Measurements from ENCODE around the gene CATSPER1. TPM values are rescaled to one million over a fixed set of nuclear protein-coding genes. Genes with fewer than 3 reads are reported as not detected.
A peak's percentile ranks its signal among the peaks of the same experiment; 100 is the strongest.

Gene CATSPER1
- total RNA-seq, 1 experiment from 2014 or later = 2.4 TPM

DNA sequence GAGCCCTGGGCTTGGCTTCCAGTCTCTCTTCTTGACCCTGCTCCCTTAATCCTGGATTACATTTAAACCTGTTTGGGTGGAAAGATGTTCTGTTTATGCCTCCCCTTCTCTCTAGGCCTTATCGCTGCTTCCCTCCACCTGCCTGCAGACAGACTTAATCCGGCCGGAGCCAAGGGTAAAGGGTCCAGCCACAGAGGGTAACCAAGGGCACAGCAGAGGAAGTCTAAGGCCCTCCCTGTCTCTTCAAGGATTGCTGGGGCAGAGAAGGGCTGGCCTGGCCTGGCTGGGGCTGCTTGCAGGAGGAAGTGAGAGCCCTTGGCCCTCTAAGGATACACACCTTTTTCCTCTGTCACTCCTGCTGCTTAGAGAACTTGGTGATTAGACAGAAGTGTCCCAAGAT, 20.6 kb upstream of the CATSPER1 start:
- H3K36me3 ChIP-seq (ENCODE audit: control insufficient read depth in 1 of 2, insufficient read depth in 2 of 2, low read length in 2 of 2) = no peaks in the 10 kb centered on the region
- intact Hi-C loops (cut with micrococcal nuclease) = no loop called here
- no peak overlapping the region for H3K9ac ChIP-seq (ENCODE audit: low read length)
- H3K4me1 ChIP-seq (ENCODE audit: control insufficient read depth in 1 of 2, insufficient read depth in 2 of 2, low read length in 2 of 2) = peaks cover 16 to 23% of the 10 kb centered on the region in 2 experiments
- TF ChIP-seq ELF1 (IDR thresholded peaks at IDR 0.05; ENCODE audit: borderline replicate concordance, low read depth) = no peak
- TF ChIP-seq ZFX (IDR thresholded peaks at IDR 0.05) = no peak
- no peak for TF ChIP-seq FOSL1 (IDR thresholded peaks at IDR 0.05; ENCODE audit: low read depth)
- no peak for TF ChIP-seq EZH2phosphoT487 (IDR thresholded peaks at IDR 0.05; ENCODE audit: borderline replicate concordance)
- TF ChIP-seq CEBPB (IDR thresholded peaks at IDR 0.05; ENCODE audit: low read depth) = no peak
- TF ChIP-seq SIN3A (IDR thresholded peaks at IDR 0.05; ENCODE audit: low read depth) = no peak
- TF ChIP-seq SP1 (IDR thresholded peaks at IDR 0.05; ENCODE audit: low read depth) = no peak
- CTCF ChIA-PET = no interaction called here
- no TSS peak for BruUV-seq (replicated peaks)
- H3K9me3 ChIP-seq (ENCODE audit: control insufficient read depth in 1 of 2, insufficient read depth in 1 of 2, low read depth in 1 of 2, low read length in 2 of 2) = no peaks in the 10 kb centered on the region
- no peaks in the 10 kb centered on the region for H3K79me2 ChIP-seq (ENCODE audit: insufficient read depth, low read length)
- H4K20me1 ChIP-seq (ENCODE audit: insufficient read depth) = no peaks in the 10 kb centered on the region
- H3K27ac ChIP-seq (ENCODE audit: low read depth, low read length) = no peak overlapping the region
- H3K4me2 ChIP-seq (ENCODE audit: low read length) = no peak overlapping the region
- ATAC-seq (no peak), DNase-seq (ENCODE audit: low read depth, low spot score) (no peak)
- no peak overlapping the region for H3K4me3 ChIP-seq (replicated peaks in 1 of 2; ENCODE audit: low read depth in 1 of 2, low read length in 2 of 2)
- POLR2A ChIA-PET = no interaction called here
- RAD21 ChIA-PET (ENCODE audit: low non-redundant PET in 1 of 2, low total read pairs in 2 of 2, uncharacterized antibody in 2 of 2, unreplicated experiment in 2 of 2) = no interaction called here
- H3K27me3 ChIP-seq (ENCODE audit: insufficient read depth, low read length) = no peaks in the 10 kb centered on the region
- no peak overlapping the region for H2AFZ ChIP-seq (ENCODE audit: low read depth, low read length, poor library complexity, severe bottlenecking)
- H3K9me2 ChIP-seq (ENCODE audit: insufficient read depth) = no peaks in the 10 kb centered on the region

DNA sequence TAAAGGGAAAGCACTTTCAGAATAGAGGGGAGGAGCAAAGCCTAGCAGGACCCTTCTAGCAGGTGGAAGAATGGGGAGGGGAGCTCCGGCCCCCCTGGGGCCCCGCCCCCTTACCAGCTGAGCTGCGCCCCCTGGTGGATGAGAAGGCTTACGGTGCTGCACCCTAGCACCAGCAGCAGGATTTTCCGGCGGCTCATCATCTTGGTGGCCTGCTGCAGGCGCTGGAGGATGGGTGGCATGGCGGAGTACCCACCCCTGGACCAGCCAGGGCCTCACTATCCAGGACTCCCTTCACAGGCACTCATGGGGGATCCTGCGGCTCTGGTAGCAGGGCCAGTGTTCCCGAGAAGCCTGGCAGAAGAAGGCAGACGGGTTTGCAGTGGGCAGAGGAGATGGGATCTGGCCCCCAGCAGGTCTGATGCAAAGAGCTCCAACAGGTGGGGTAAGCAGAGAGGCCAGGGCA, 18.9 kb upstream of the CATSPER1 start:
- no peaks in the 10 kb centered on the region for H4K20me1 ChIP-seq (ENCODE audit: insufficient read depth)
- no peak overlapping the region for H2AFZ ChIP-seq (ENCODE audit: low read depth, low read length, poor library complexity, severe bottlenecking)
- TF ChIP-seq YY1 (IDR thresholded peaks at IDR 0.05; ENCODE audit: extremely low read depth, insufficient replicate concordance, low read depth, low read length) (peak; percentile 67), ZFX (IDR thresholded peaks at IDR 0.05) (no peak)
- TF ChIP-seq, protein P1, sequence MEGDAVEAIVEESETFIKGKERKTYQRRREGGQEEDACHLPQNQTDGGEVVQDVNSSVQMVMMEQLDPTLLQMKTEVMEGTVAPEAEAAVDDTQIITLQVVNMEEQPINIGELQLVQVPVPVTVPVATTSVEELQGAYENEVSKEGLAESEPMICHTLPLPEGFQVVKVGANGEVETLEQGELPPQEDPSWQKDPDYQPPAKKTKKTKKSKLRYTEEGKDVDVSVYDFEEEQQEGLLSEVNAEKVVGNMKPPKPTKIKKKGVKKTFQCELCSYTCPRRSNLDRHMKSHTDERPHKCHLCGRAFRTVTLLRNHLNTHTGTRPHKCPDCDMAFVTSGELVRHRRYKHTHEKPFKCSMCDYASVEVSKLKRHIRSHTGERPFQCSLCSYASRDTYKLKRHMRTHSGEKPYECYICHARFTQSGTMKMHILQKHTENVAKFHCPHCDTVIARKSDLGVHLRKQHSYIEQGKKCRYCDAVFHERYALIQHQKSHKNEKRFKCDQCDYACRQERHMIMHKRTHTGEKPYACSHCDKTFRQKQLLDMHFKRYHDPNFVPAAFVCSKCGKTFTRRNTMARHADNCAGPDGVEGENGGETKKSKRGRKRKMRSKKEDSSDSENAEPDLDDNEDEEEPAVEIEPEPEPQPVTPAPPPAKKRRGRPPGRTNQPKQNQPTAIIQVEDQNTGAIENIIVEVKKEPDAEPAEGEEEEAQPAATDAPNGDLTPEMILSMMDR (IDR thresholded peaks at IDR 0.05 in 2 of 3, conservative IDR thresholded peaks at IDR 0.05 in 1 of 3; ENCODE audit: borderline replicate concordance in 1 of 3, insufficient read depth in 1 of 3, low read depth in 2 of 3, low read length in 2 of 3) = peak; percentile 86 to 97 (median 88)
- H3K9ac ChIP-seq (ENCODE audit: low read length) = no peak overlapping the region
- H3K9me2 ChIP-seq (ENCODE audit: insufficient read depth) = no peaks in the 10 kb centered on the region
- ChIA-PET CTCF (interaction anchor here (0.6 to 2.2 kb wide), 19 partner anchors 10 to 505 kb away, joined by 3 to 14 read pairs (median 4); partner anchors contain the start of genes BANF1, CATSPER1, CST6 and FIBP), POLR2A (interaction anchor here (1.0 kb wide), 1 partner anchor 24 kb away, joined by 4 read pairs; no protein-coding TSS in a partner anchor), RAD21 (ENCODE audit: low non-redundant PET in 1 of 2, low total read pairs in 2 of 2, uncharacterized antibody in 2 of 2, unreplicated experiment in 2 of 2) (no interaction called here)
- ATAC-seq (peak; percentile 95), DNase-seq (ENCODE audit: low read depth, low spot score) (peak; percentile 63)
- 0 out of 4 replicates have a peak overlapping the region, but pooled peaks of 1 of the 2 experiments have one; percentile 2 for H3K4me3 ChIP-seq (replicated peaks in 1 of 2; ENCODE audit: low read depth in 1 of 2, low read length in 2 of 2)
- no peaks in the 10 kb centered on the region for H3K79me2 ChIP-seq (ENCODE audit: insufficient read depth, low read length)
- no peaks in the 10 kb centered on the region for H3K36me3 ChIP-seq (ENCODE audit: control insufficient read depth in 1 of 2, insufficient read depth in 2 of 2, low read length in 2 of 2)
- no peaks in the 10 kb centered on the region for H3K27me3 ChIP-seq (ENCODE audit: insufficient read depth, low read length)
- intact Hi-C loops (cut with micrococcal nuclease) = no loop called here
- H3K9me3 ChIP-seq (ENCODE audit: control insufficient read depth in 1 of 2, insufficient read depth in 1 of 2, low read depth in 1 of 2, low read length in 2 of 2) = no peaks in the 10 kb centered on the region
- peaks cover 6 to 9% of the 10 kb centered on the region in 2 experiments; a peak in 3 of 4 replicates for H3K4me1 ChIP-seq (ENCODE audit: control insufficient read depth in 1 of 2, insufficient read depth in 2 of 2, low read length in 2 of 2)
- H3K27ac ChIP-seq (ENCODE audit: low read depth, low read length) = no peak overlapping the region
- H3K4me2 ChIP-seq (ENCODE audit: low read length) = peak overlapping the region; percentile 47
- no TSS peak for BruUV-seq (replicated peaks)

Data from HCT116 (cell line).